ENCODE measurements around the gene TBC1D2B. TPM values are rescaled to one million over a fixed set of nuclear protein-coding genes. Genes with fewer than 3 reads are reported as not detected.

TBC1D2B gene
- total and polyA plus RNA-seq, 4 donors, result 21.8 to 62.9 (median 38.9) TPM

GRCh38 chr15:78058401-78058935 lies 19.0 kb downstream of the TBC1D2B start:
- WGBS, 2 donors, result 93 to 95% methylated on average over 10 of the region's 10 CpGs
- peaks cover 0 to 40% (median 35%) of the 10 kb centered on the region in 5 donors for H3K4me1 ChIP-seq (ENCODE audit: control insufficient read depth in 5 of 5, insufficient read depth in 5 of 5, low read length in 5 of 5)
- peak overlapping the region in 1 of 2 donors; percentile 79 for H3K27ac ChIP-seq (ENCODE audit: low read depth in 1 of 2, low read length in 1 of 2)
- no peak for DNase-seq
- TF ChIP-seq CTCF (IDR thresholded peaks at IDR 0.05; ENCODE audit: control extremely low read depth, extremely low read depth), result no peak
- peaks cover 0 to 2% (median under 1%) of the 10 kb centered on the region in 4 donors for H3K36me3 ChIP-seq (ENCODE audit: control insufficient read depth in 4 of 4, insufficient read depth in 4 of 4, low read length in 4 of 4)
- H3K9ac ChIP-seq (ENCODE audit: insufficient read depth in 1 of 2, low read length in 2 of 2), result no peak overlapping the region
- H3K4me3 ChIP-seq, result no peak overlapping the region
- peaks cover 0 to 2% (median 0%) of the 10 kb centered on the region in 3 donors for H3K27me3 ChIP-seq (ENCODE audit: control insufficient read depth in 3 of 3, insufficient read depth in 3 of 3, low read length in 2 of 3)
- H3K9me3 ChIP-seq (ENCODE audit: control insufficient read depth in 4 of 4, insufficient read depth in 3 of 4, low read length in 3 of 4), result no peaks in the 10 kb centered on the region
- ATAC-seq (ENCODE audit: insufficient read depth, low FRiP score), result no peak

- TF ChIP-seq CTCF (IDR thresholded peaks at IDR 0.05; ENCODE audit: control extremely low read depth, extremely low read depth), result no peak
- peaks cover 0 to 40% (median 28%) of the 10 kb centered on the region in 5 donors for H3K4me1 ChIP-seq (ENCODE audit: control insufficient read depth in 5 of 5, insufficient read depth in 5 of 5, low read length in 5 of 5)
- no peak for DNase-seq
These were observed 19.7 kb downstream of the TBC1D2B start for GRCh38 chr15:78057803-78058202.

GRCh38 chr15:78056714-78057269 lies 20.7 kb downstream of the TBC1D2B start:
- Histone ChIP-seq H3K27me3 (ENCODE audit: control insufficient read depth in 3 of 3, insufficient read depth in 3 of 3, low read length in 2 of 3) (peaks cover 0 to 2% (median 0%) of the 10 kb centered on the region in 3 donors), H3K27ac (ENCODE audit: low read depth in 1 of 2, low read length in 1 of 2) (peak overlapping the region in 1 of 2 donors; percentile 87), H3K4me3 (no peak overlapping the region), H3K36me3 (ENCODE audit: control insufficient read depth in 4 of 4, insufficient read depth in 4 of 4, low read length in 4 of 4) (peaks cover 0 to 13% (median 6%) of the 10 kb centered on the region in 4 donors), H3K4me1 (ENCODE audit: control insufficient read depth in 5 of 5, insufficient read depth in 5 of 5, low read length in 5 of 5) (peaks cover 6 to 39% (median 28%) of the 10 kb centered on the region in 5 donors), H3K9ac (ENCODE audit: insufficient read depth in 1 of 2, low read length in 2 of 2) (no peak overlapping the region), H3K9me3 (ENCODE audit: control insufficient read depth in 4 of 4, insufficient read depth in 3 of 4, low read length in 3 of 4) (no peaks in the 10 kb centered on the region)
- ATAC-seq (ENCODE audit: insufficient read depth, low FRiP score) (no peak), DNase-seq (no peak)
- no peak for TF ChIP-seq CTCF (IDR thresholded peaks at IDR 0.05; ENCODE audit: control extremely low read depth, extremely low read depth)
- WGBS, 2 donors, result 10 to 21% methylated on average over 2 of the region's 2 CpGs

More at GRCh38 chr15:78057803-78058202, 19.7 kb downstream of the TBC1D2B start:
- Histone ChIP-seq H3K4me3 (no peak overlapping the region), H3K9me3 (ENCODE audit: control insufficient read depth in 4 of 4, insufficient read depth in 3 of 4, low read length in 3 of 4) (no peaks in the 10 kb centered on the region), H3K27ac (ENCODE audit: low read depth in 1 of 2, low read length in 1 of 2) (no peak overlapping the region), H3K27me3 (ENCODE audit: control insufficient read depth in 3 of 3, insufficient read depth in 3 of 3, low read length in 2 of 3) (peaks cover 0 to 2% (median 0%) of the 10 kb centered on the region in 3 donors), H3K36me3 (ENCODE audit: control insufficient read depth in 4 of 4, insufficient read depth in 4 of 4, low read length in 4 of 4) (peaks cover 0 to 8% (median 4%) of the 10 kb centered on the region in 4 donors), H3K9ac (ENCODE audit: insufficient read depth in 1 of 2, low read length in 2 of 2) (no peak overlapping the region)
- WGBS, 2 donors, result 85 to 89% methylated on average over 5 of the region's 5 CpGs
- no peak for ATAC-seq (ENCODE audit: insufficient read depth, low FRiP score)

All from lung (tissue), 12 donors.